ENCODE data around the gene ACD. TPM values are rescaled to one million over a fixed set of nuclear protein-coding genes. Genes with fewer than 3 reads are reported as not detected.

The ACD gene
- total RNA-seq, 2 donors from 2014 or later, result 11.8 to 27.5 TPM

GRCh38 chr16:67661886-67662652, 2.0 kb upstream of the ACD start:
- Histone ChIP-seq H3K4me3 (no peak overlapping the region), H3K4me1 (peaks cover 15% of the 10 kb centered on the region), H3K36me3 (no peaks in the 10 kb centered on the region), H3K9ac (ENCODE audit: low read depth in 2 of 2, low read length in 2 of 2) (no peak overlapping the region), H3K27ac (no peak overlapping the region), H3K27me3 (no peaks in the 10 kb centered on the region), H3K9me3 (no peaks in the 10 kb centered on the region)
- intact Hi-C loops (cut with DNase I), result loop anchor here (10.0 kb wide), 1 partner anchor 137 kb away; the partner anchor contains the start of gene RIPOR1
- DNase-seq, result no peak
- no peak for TF ChIP-seq CTCF (IDR thresholded peaks at IDR 0.05)

GRCh38 chr16:67661101-67661761, 1.2 kb upstream of the ACD start:
- Histone ChIP-seq H3K27me3 (no peaks in the 10 kb centered on the region), H3K27ac (peak overlapping the region; percentile 55), H3K9ac (ENCODE audit: low read depth in 2 of 2, low read length in 2 of 2) (peak overlapping the region; percentile 73 to 82), H3K36me3 (no peaks in the 10 kb centered on the region), H3K4me3 (peak overlapping the region; percentile 90), H3K4me1 (peaks cover 12% of the 10 kb centered on the region), H3K9me3 (no peaks in the 10 kb centered on the region)
- no peak for TF ChIP-seq CTCF (IDR thresholded peaks at IDR 0.05)
- DNase-seq, result no peak
- intact Hi-C loops (cut with DNase I), result loop anchor here (10.0 kb wide), 1 partner anchor 136 kb away; the partner anchor contains the start of gene RIPOR1

GRCh38 chr16:67660564-67661028, 536 bp upstream of the ACD start, which contains the start of gene PARD6A:
Gene PARD6A, plus strand, starts transcription at chr16:67660960. Its CDS starts 79 bp downstream, at chr16:67661039.
- intact Hi-C loops (cut with DNase I), result loop anchor here (10.0 kb wide), 1 partner anchor 136 kb away; the partner anchor contains the start of gene RIPOR1
- Histone ChIP-seq H3K9ac (ENCODE audit: low read depth in 2 of 2, low read length in 2 of 2) (peak within 1 kb of the TSS; percentile 86 to 90), H3K27me3 (no peaks in the 10 kb centered on the region), H3K9me3 (no peaks in the 10 kb centered on the region), H3K4me3 (peak within 1 kb of the TSS; percentile 90), H3K4me1 (peaks cover 12% of the 10 kb centered on the region), H3K36me3 (no peaks in the 10 kb centered on the region), H3K27ac (peak within 1 kb of the TSS; percentile 90)
- DNase-seq, result peak; percentile 95
- no peak for TF ChIP-seq CTCF (IDR thresholded peaks at IDR 0.05)

GRCh38 chr16:67658849-67659674, 998 bp downstream of the ACD start:
- peak overlapping the region; percentile 90 for H3K4me3 ChIP-seq
- peaks cover 12% of the 10 kb centered on the region for H3K27me3 ChIP-seq
- intact Hi-C loops (cut with DNase I), result loop anchor here (10.0 kb wide), 1 partner anchor 114 kb away; no protein-coding TSS in a partner anchor
- no peaks in the 10 kb centered on the region for H3K9me3 ChIP-seq
- no peak for DNase-seq
- H3K27ac ChIP-seq, result no peak overlapping the region
- peaks cover 12% of the 10 kb centered on the region for H3K4me1 ChIP-seq
- no peak for TF ChIP-seq CTCF (IDR thresholded peaks at IDR 0.05)
- no peaks in the 10 kb centered on the region for H3K36me3 ChIP-seq
- H3K9ac ChIP-seq (ENCODE audit: low read depth in 2 of 2, low read length in 2 of 2), result peak overlapping the region; percentile 62 to 90

All from colonic mucosa (tissue), 4 donors.